RWPE2 (cell line): ENCODE results near the gene HSD17B8.

Source experiments
- ATAC-seq: fragments of 200-7000 bp; cut with Tn5 transposase; 3 replicates; pipeline ENCODE4 v1.9.1; 2021; ENCODE audit warnings: low read depth
- DNase-seq: peaks from one replicate; pipeline ENCODE4 v3.0.0-alpha.2; 2020; ENCODE audit warnings: low spot score
- H3K27ac ChIP-seq: fragments of 450-650 bp; 2 replicates; pipeline ENCODE4 v1.5.1; 2017; ENCODE audit warnings: mild to moderate bottlenecking; ENCODE audit not compliant: poor library complexity, severe bottlenecking
- H3K27me3 ChIP-seq: fragments of 250-450 bp; sonication (Bioruptor Pico); 2 replicates; pipeline ENCODE4 v1.5.1; 2021; ENCODE audit warnings: mild to moderate bottlenecking, moderate library complexity; ENCODE audit not compliant: insufficient read depth, poor library complexity, severe bottlenecking
- H3K36me3 ChIP-seq: fragments of 250-450 bp; sonication (Bioruptor Pico); 2 replicates; pipeline ENCODE4 v1.5.1; 2020; ENCODE audit warnings: low read depth, mild to moderate bottlenecking, moderate library complexity
- H3K4me1 ChIP-seq: fragments of 250-450 bp; sonication (Bioruptor Pico); 2 replicates; pipeline ENCODE4 v1.5.1; 2021; ENCODE audit warnings: mild to moderate bottlenecking, moderate library complexity; ENCODE audit not compliant: insufficient read depth, poor library complexity, severe bottlenecking
- H3K4me3 ChIP-seq: fragments of 250-450 bp; sonication (Bioruptor Pico); 2 replicates; pipeline ENCODE4 v1.5.1; 2021; ENCODE audit warnings: mild to moderate bottlenecking, moderate library complexity; ENCODE audit not compliant: severe bottlenecking
- H3K9me3 ChIP-seq: fragments of 250-450 bp; sonication (Bioruptor Pico); 2 replicates; pipeline ENCODE4 v1.5.1; 2021; ENCODE audit warnings: mild to moderate bottlenecking, moderate library complexity; ENCODE audit not compliant: severe bottlenecking
- TF ChIP-seq, protein P1 (sequence below): fragments of 450-650 bp; IDR thresholded peaks from one replicate; pipeline ENCODE4 v1.5.1; 2017; ENCODE audit warnings: mild to moderate bottlenecking, moderate library complexity; ENCODE audit not compliant: poor library complexity, severe bottlenecking

Gene HSD17B8

DNA sequence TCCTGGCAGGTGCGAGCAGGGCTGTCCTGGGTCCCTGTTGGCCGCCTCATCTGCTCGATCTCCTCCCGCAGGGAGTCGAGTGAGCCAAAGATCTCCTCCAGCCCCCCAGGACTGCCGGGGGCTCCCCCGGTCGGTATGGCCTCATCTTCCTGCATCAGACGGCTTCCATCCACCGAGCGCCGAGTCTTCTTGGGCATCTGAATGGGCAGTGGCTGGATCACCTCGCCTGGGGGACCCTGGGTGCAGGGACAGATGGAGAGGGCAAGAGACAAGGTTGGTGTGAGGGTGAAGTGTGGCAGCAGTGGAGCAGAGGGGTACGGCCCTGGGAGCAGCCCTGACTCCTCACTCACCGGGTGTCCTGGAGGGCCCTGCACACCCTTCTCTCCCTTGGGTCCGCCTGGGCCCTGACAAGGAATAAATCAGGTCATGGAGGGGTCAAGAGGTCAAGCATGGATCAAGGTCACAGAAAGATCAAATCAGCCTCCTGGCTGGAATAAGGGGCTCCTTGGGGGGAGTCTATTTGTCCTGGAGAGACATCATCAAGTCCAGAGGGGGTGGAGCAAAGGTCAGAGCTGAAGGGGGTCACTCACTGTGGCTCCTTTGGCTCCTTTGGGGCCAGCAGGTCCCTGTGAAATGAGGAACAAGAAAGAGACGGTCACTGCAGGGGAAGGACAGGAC lies 38.7 kb upstream of the HSD17B8 start:
- H3K9me3 ChIP-seq, result no peaks in the 10 kb centered on the region
- TF ChIP-seq, protein P1, sequence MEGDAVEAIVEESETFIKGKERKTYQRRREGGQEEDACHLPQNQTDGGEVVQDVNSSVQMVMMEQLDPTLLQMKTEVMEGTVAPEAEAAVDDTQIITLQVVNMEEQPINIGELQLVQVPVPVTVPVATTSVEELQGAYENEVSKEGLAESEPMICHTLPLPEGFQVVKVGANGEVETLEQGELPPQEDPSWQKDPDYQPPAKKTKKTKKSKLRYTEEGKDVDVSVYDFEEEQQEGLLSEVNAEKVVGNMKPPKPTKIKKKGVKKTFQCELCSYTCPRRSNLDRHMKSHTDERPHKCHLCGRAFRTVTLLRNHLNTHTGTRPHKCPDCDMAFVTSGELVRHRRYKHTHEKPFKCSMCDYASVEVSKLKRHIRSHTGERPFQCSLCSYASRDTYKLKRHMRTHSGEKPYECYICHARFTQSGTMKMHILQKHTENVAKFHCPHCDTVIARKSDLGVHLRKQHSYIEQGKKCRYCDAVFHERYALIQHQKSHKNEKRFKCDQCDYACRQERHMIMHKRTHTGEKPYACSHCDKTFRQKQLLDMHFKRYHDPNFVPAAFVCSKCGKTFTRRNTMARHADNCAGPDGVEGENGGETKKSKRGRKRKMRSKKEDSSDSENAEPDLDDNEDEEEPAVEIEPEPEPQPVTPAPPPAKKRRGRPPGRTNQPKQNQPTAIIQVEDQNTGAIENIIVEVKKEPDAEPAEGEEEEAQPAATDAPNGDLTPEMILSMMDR, result no peak
- no peaks in the 10 kb centered on the region for H3K36me3 ChIP-seq
- no peak overlapping the region for H3K27ac ChIP-seq
- H3K4me3 ChIP-seq, result no peak overlapping the region
- H3K27me3 ChIP-seq, result no peaks in the 10 kb centered on the region
- H3K4me1 ChIP-seq, result peaks cover 4% of the 10 kb centered on the region
- ATAC-seq, result no peak
- DNase-seq, result no peak

DNA sequence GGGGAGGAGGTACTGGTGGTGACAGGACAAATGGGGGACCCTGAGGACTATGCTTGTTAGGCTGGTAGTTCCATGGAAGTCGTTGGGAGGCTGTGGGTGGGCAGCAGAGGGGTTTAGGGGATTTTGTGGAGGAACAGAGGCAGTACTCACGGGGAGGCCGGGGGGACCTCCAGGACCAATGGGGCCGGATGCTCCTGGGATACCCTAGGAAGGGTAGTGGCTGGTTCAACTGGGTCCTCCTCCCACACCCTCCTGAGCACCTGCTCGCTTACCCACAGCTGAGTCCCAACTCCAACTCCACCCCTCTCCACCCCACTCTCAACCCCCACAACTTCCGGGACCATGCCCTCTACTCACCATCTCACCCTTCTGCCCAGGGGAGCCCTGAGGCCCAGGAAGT lies 38.1 kb upstream of the HSD17B8 start:
- Histone ChIP-seq H3K4me3 (no peak overlapping the region), H3K27ac (no peak overlapping the region), H3K27me3 (no peaks in the 10 kb centered on the region), H3K4me1 (no peaks in the 10 kb centered on the region), H3K9me3 (no peaks in the 10 kb centered on the region), H3K36me3 (no peaks in the 10 kb centered on the region)
- DNase-seq, result no peak
- TF ChIP-seq, protein P1, result no peak
- ATAC-seq, result no peak

DNA sequence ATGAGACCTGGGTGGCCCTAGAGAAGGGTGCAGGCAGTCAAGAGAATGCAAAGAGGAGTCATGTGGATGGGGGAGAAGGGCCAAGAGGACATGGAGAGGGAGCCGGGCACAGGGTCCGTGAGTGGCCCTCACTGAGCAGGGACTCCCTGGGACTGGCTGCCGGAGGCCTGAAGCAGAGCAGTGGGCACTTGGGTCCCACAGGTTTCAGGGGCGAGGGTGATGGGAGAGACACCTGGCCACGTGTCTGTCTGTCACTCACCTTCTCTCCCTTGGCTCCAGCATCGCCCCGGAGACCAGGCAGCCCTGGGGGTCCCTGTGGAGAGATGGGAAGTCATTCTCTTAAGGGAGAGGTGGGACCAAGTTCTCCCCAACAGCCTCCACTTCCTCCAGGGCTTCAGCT lies 37.6 kb upstream of the HSD17B8 start:
- ATAC-seq (no peak), DNase-seq (no peak)
- TF ChIP-seq, protein P1, result no peak
- no peaks in the 10 kb centered on the region for H3K4me1 ChIP-seq
- H3K27ac ChIP-seq, result no peak overlapping the region
- no peak overlapping the region for H3K4me3 ChIP-seq
- no peaks in the 10 kb centered on the region for H3K36me3 ChIP-seq
- H3K27me3 ChIP-seq, result no peaks in the 10 kb centered on the region
- no peaks in the 10 kb centered on the region for H3K9me3 ChIP-seq

DNA sequence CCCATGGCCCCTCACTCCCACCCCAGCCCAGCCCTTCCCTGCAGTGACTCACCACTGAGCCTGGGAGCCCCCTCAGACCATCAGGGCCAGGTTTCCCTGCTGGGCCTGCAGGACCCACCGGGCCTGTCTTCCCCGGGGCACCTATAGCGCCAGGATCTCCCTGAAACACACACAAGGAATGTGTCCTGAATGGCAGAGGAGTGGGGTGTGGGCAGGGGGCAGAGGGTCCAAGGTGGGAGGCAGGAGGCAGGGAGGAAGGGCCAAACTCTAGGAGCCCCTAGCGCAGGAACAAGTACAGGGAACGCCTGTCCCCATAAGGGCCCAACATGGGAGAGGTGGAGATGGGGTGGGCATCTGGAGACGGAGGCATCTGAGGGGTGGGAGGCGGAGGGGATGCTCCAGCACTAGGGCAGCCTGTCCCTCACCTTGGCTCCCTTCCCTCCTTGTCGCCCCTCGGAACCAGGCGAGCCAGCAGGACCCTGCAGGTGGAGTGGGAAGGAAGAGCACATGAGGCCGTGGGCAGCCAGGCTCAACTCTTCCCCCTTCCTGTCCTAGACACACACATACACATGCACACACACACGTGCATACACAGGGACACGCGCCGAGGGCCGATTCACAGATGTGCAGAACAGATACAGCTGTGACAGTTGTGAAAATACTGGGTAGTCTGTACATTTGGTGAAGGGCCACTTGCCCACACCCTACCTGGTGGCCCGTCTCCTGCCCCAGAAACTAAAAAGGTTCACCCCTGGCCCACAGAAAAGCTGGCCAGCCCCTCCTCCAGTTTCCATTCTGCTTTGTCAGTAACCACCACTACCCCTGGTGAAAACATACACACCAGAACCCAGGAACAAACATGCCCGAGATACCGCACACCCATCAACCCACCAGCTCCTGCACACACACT lies 36.8 kb upstream of the HSD17B8 start:
- no peak for ATAC-seq
- no peaks in the 10 kb centered on the region for H3K36me3 ChIP-seq
- H3K27ac ChIP-seq, result no peak overlapping the region
- DNase-seq, result peak; percentile 42
- H3K4me3 ChIP-seq, result no peak overlapping the region
- H3K9me3 ChIP-seq, result no peaks in the 10 kb centered on the region
- TF ChIP-seq, protein P1, result no peak
- H3K4me1 ChIP-seq, result no peaks in the 10 kb centered on the region
- H3K27me3 ChIP-seq, result no peaks in the 10 kb centered on the region

DNA sequence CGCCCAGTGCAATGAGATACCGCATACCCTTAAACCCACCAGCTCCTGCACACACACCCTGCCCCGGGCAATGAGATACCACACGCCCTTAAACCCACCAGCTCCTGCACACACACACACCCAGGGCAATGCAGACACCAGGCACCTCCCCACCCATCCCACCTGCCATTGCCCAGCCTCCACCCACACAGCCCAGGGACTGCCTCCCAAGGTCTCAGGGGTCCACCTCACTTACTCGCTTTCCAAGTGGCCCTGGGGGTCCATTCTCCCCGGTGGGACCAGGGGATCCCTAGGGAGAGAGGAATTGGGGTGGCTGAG lies 36.2 kb upstream of the HSD17B8 start:
- H3K4me1 ChIP-seq, result no peaks in the 10 kb centered on the region
- peak; percentile 43 for DNase-seq

More for the DNA sequence above, 36.2 kb upstream of the HSD17B8 start:
- no peaks in the 10 kb centered on the region for H3K27me3 ChIP-seq
- TF ChIP-seq, protein P1, result no peak
- H3K9me3 ChIP-seq, result no peaks in the 10 kb centered on the region
- H3K4me3 ChIP-seq, result no peak overlapping the region
- H3K27ac ChIP-seq, result no peak overlapping the region
- no peaks in the 10 kb centered on the region for H3K36me3 ChIP-seq
- no peak for ATAC-seq
